HCT116 (cell line): ENCODE measurements around the gene BIN2. TPM values are rescaled to one million over a fixed set of nuclear protein-coding genes. Genes with fewer than 3 reads are reported as not detected.

Experiments used
- ATAC-seq: fragments of 200-7000 bp; cut with Tn5 transposase; 2 replicates; pipeline ENCODE4 v1.9.1; 2020; ENCODE audit warnings: mild to moderate bottlenecking, moderate library complexity
- BruUV-seq: library from RNA; stranded (reverse); fragments of 400-500 nt; replicated peaks from 2 replicates; lab custom pipeline; 2021; lab: Mats Ljungman, UMichigan
- CTCF ChIA-PET: fragments of 300-600 bp; sonication (Branson Sonifier 250); formaldehyde crosslinking; loops from one replicate; lab custom pipeline; 2021; ENCODE audit warnings: antibody characterized with exemption; lab: Charles Lee
- POLR2A ChIA-PET: fragments of 300-600, 350-600 bp; sonication (Branson Sonifier 250); formaldehyde crosslinking; loops from one replicate; lab custom pipeline; 2021; ENCODE audit warnings: antibody characterized with exemption; lab: Charles Lee
- RAD21 ChIA-PET, 2 experiments: fragments of 300-600 bp; sonication (Branson Sonifier 250); formaldehyde crosslinking; loops; one replicate each; lab custom pipeline; 2023; ENCODE audit warnings: low total read pairs in 2 of 2; ENCODE audit not compliant: uncharacterized antibody in 2 of 2, unreplicated experiment in 2 of 2, low non-redundant PET in 1 of 2; lab: Charles Lee
- DNase-seq: peaks from one replicate; pipeline ENCODE4 v3.0.0-alpha.2; 2010; ENCODE audit warnings: low read depth, low spot score
- H2AFZ ChIP-seq: fragments of 200-600 bp; shearing (Covaris generic), sonication (generic); 2 replicates; pipeline ENCODE4 v1.6.1; 2017; ENCODE audit warnings: low read depth, mixed run types, mixed read lengths, antibody characterized with exemption, low read length; ENCODE audit not compliant: poor library complexity, severe bottlenecking
- H3K27ac ChIP-seq: 2 replicates; pipeline ENCODE4 v1.5.1; 2012; ENCODE audit warnings: low read depth, low read length
- H3K27me3 ChIP-seq: fragments of 200-600 bp; sonication (generic); 2 replicates; pipeline ENCODE4 v1.6.1; 2016; ENCODE audit warnings: mixed run types, low read length, mixed read lengths; ENCODE audit not compliant: insufficient read depth
- H3K36me3 ChIP-seq, 2 experiments: fragments of 200-500 bp in 1 of 2; fragments of 200-600 bp in 1 of 2; sonication (Bioruptor generic) in 1 of 2; sonication (generic) in 1 of 2; 2 replicates each; pipeline versions ENCODE4 v1.5.1 to v1.6.1; 2014 to 2016; ENCODE audit warnings: low read length in 2 of 2, inconsistent platforms in 1 of 2, mixed read lengths in 1 of 2, mixed run types in 1 of 2; ENCODE audit not compliant: insufficient read depth in 2 of 2, control insufficient read depth in 1 of 2
- H3K4me1 ChIP-seq, 2 experiments: fragments of 200-600 bp in 1 of 2; sonication (generic) in 1 of 2; 2 replicates each; pipeline versions ENCODE4 v1.5.1 to v1.6.1; 2012 to 2017; ENCODE audit warnings: low read length in 2 of 2, inconsistent platforms in 1 of 2, mild to moderate bottlenecking in 1 of 2, mixed read lengths in 1 of 2, mixed run types in 1 of 2, moderate library complexity in 1 of 2; ENCODE audit not compliant: insufficient read depth in 2 of 2, control insufficient read depth in 1 of 2
- H3K4me2 ChIP-seq: fragments of 200-600 bp; sonication (generic); 2 replicates; pipeline ENCODE4 v1.6.1; 2017; ENCODE audit warnings: mixed run types, low read length, mixed read lengths
- H3K4me3 ChIP-seq, 2 experiments: fragments of 200-600 bp in 1 of 2; sonication (generic) in 1 of 2; replicated peaks in 1 of 2; 2 replicates each; pipeline ENCODE4 v1.5.1; 2011 to 2016; ENCODE audit warnings: low read length in 2 of 2, control low read depth in 1 of 2, low read depth in 1 of 2, mild to moderate bottlenecking in 1 of 2, mixed read lengths in 1 of 2, mixed run types in 1 of 2
- H3K79me2 ChIP-seq: fragments of 200-600 bp; sonication (generic); 2 replicates; pipeline ENCODE4 v1.6.1; 2017; ENCODE audit warnings: mild to moderate bottlenecking, mixed run types, low read length, moderate library complexity, mixed read lengths; ENCODE audit not compliant: insufficient read depth
- H3K9ac ChIP-seq: fragments of 200-600 bp; sonication (generic); 2 replicates; pipeline ENCODE4 v1.6.1; 2016; ENCODE audit warnings: low read length, mixed read lengths
- H3K9me2 ChIP-seq: fragments of 200-600 bp; sonication (generic), shearing (Covaris generic); 2 replicates; pipeline ENCODE4 v1.6.1; 2017; ENCODE audit warnings: mixed run types, mild to moderate bottlenecking, moderate library complexity; ENCODE audit not compliant: insufficient read depth
- H3K9me3 ChIP-seq, 2 experiments: fragments of 200-500 bp in 1 of 2; fragments of 200-600 bp in 1 of 2; sonication (Bioruptor generic) in 1 of 2; sonication (generic) in 1 of 2; 2 replicates each; pipeline ENCODE4 v1.6.1; 2014 to 2017; ENCODE audit warnings: low read length in 2 of 2, mixed read lengths in 2 of 2, inconsistent platforms in 1 of 2, low read depth in 1 of 2, mild to moderate bottlenecking in 1 of 2, mixed run types in 1 of 2, moderate library complexity in 1 of 2; ENCODE audit not compliant: control insufficient read depth in 1 of 2, insufficient read depth in 1 of 2
- H4K20me1 ChIP-seq: fragments of 200-600 bp; sonication (generic), shearing (Covaris generic); 2 replicates; pipeline ENCODE4 v1.6.1; 2017; ENCODE audit warnings: mixed run types, mild to moderate bottlenecking, moderate library complexity; ENCODE audit not compliant: insufficient read depth
- CEBPB ChIP-seq: IDR thresholded peaks from 2 replicates; pipeline ENCODE4 v1.6.1; 2012; ENCODE audit warnings: low read depth
- EGR1 ChIP-seq: IDR thresholded peaks from 2 replicates; pipeline ENCODE4 v1.6.1; 2012; ENCODE audit warnings: low read depth
- ELF1 ChIP-seq: IDR thresholded peaks from 2 replicates; pipeline ENCODE4 v1.6.1; 2012; ENCODE audit warnings: low read depth, borderline replicate concordance
- EZH2 ChIP-seq: fragments of 200-600 bp; sonication (generic); IDR thresholded peaks from 2 replicates; pipeline ENCODE4 v1.6.1; 2017; ENCODE audit warnings: antibody characterized with exemption, mixed run types
- EZH2phosphoT487 ChIP-seq: fragments of 200-600 bp; IDR thresholded peaks from 2 replicates; pipeline ENCODE4 v1.6.1; 2018; ENCODE audit warnings: antibody characterized with exemption, borderline replicate concordance
- FOSL1 ChIP-seq: IDR thresholded peaks from 2 replicates; pipeline ENCODE4 v1.6.1; 2012; ENCODE audit warnings: low read depth
- JUND ChIP-seq: IDR thresholded peaks from 2 replicates; pipeline ENCODE4 v1.6.1; 2012
- POLR2A ChIP-seq: IDR thresholded peaks from 2 replicates; pipeline ENCODE4 v1.7.0; 2011; ENCODE audit warnings: borderline replicate concordance; ENCODE audit not compliant: insufficient read depth, insufficient read length; ENCODE audit errors: extremely low read depth
- POLR2AphosphoS5 ChIP-seq: IDR thresholded peaks from 2 replicates; pipeline ENCODE4 v1.6.1; 2011; ENCODE audit warnings: mild to moderate bottlenecking, low read depth, low read length, moderate library complexity
- RAD21 ChIP-seq: IDR thresholded peaks from 2 replicates; pipeline ENCODE4 v1.6.1; 2012; ENCODE audit warnings: low read depth, mild to moderate bottlenecking
- SIN3A ChIP-seq: IDR thresholded peaks from 2 replicates; pipeline ENCODE4 v1.6.1; 2012; ENCODE audit warnings: low read depth
- SP1 ChIP-seq: IDR thresholded peaks from 2 replicates; pipeline ENCODE4 v1.6.1; 2012; ENCODE audit warnings: low read depth
- SRF ChIP-seq: IDR thresholded peaks from 2 replicates; pipeline ENCODE4 v1.6.1; 2012; ENCODE audit warnings: low read depth
- TCF7L2 ChIP-seq: IDR thresholded peaks from 2 replicates; pipeline ENCODE4 v1.7.0; 2011; ENCODE audit warnings: borderline replicate concordance, inconsistent platforms; ENCODE audit not compliant: insufficient read depth, insufficient read length; ENCODE audit errors: extremely low read depth
- YY1 ChIP-seq: IDR thresholded peaks from 2 replicates; pipeline ENCODE4 v1.6.1; 2011; ENCODE audit warnings: low read length, low read depth, moderate library complexity, mild to moderate bottlenecking; ENCODE audit not compliant: insufficient replicate concordance; ENCODE audit errors: extremely low read depth
- ZFX ChIP-seq: fragments of 450-650 bp; IDR thresholded peaks from 2 replicates; pipeline ENCODE4 v1.6.1; 2017
- intact Hi-C: fragments of 100-400 bp; cut with micrococcal nuclease; formaldehyde crosslinking; loops from 2 replicates; pipeline ENCODE4 v1.10.0; 2022
- total RNA-seq: library from RNA; stranded (reverse); gene quantifications from one replicate; pipeline ENCODE4 v1.2.1, GENCODE V29; 2021; ENCODE audit not compliant: unreplicated experiment
- TF ChIP-seq, protein P1 (sequence below): IDR thresholded peaks from 2 replicates; pipeline ENCODE4 v1.6.1; 2012
- TF ChIP-seq, protein P2 (sequence below): IDR thresholded peaks from 2 replicates; pipeline ENCODE4 v1.6.1; 2012
- TF ChIP-seq, protein P3 (sequence below): IDR thresholded peaks from 2 replicates; pipeline ENCODE4 v1.6.1; 2012; ENCODE audit warnings: low read depth

The BIN2 gene
- total RNA-seq, 1 experiment from 2014 or later: 0.22 TPM

DNA sequence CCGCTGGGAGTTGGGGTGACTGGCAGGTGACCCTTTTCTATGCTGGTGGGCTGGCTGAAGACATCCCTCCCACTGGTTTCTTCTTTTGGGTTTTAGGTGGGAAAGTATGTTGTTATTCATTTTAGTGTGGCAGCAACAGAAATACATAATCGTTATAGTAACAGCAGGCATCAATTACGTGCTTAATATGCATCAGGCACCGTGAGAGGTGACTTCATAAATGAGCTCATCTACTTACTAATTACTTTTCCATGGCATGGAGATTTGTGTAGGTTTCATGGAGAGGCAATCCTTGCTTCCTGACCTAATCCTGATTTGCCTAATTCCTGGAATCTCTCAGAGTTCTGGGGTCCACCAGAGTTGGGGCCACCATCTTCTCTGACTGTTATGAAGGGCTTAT lies 35.9 kb upstream of the BIN2 start:
- ATAC-seq (no peak), DNase-seq (no peak)
- CTCF ChIA-PET: no interaction called here
- Histone ChIP-seq H3K36me3 (peaks cover 2 to 12% of the 10 kb centered on the region in 2 experiments; a peak in 2 of 4 replicates), H3K4me1 (no peaks in the 10 kb centered on the region), H3K27ac (no peak overlapping the region), H3K79me2 (no peaks in the 10 kb centered on the region), H3K9ac (no peak overlapping the region), H3K9me2 (no peaks in the 10 kb centered on the region), H3K9me3 (no peaks in the 10 kb centered on the region), H3K4me2 (no peak overlapping the region), H3K4me3 (no peak overlapping the region), H4K20me1 (no peaks in the 10 kb centered on the region), H2AFZ (no peak overlapping the region), H3K27me3 (no peaks in the 10 kb centered on the region)
- no peak for TF ChIP-seq SP1
- TF ChIP-seq, protein P1, sequence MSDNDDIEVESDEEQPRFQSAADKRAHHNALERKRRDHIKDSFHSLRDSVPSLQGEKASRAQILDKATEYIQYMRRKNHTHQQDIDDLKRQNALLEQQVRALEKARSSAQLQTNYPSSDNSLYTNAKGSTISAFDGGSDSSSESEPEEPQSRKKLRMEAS: no peak
- TF ChIP-seq EZH2phosphoT487: no peak
- TF ChIP-seq, protein P2, sequence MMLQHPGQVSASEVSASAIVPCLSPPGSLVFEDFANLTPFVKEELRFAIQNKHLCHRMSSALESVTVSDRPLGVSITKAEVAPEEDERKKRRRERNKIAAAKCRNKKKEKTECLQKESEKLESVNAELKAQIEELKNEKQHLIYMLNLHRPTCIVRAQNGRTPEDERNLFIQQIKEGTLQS: no peak
- no peak for TF ChIP-seq TCF7L2
- no peak for TF ChIP-seq SIN3A
- TF ChIP-seq EGR1: no peak
- TF ChIP-seq POLR2AphosphoS5: no peak
- RAD21 ChIA-PET: no interaction called here
- intact Hi-C loops: no loop called here
- BruUV-seq: no TSS peak
- POLR2A ChIA-PET: no interaction called here

DNA sequence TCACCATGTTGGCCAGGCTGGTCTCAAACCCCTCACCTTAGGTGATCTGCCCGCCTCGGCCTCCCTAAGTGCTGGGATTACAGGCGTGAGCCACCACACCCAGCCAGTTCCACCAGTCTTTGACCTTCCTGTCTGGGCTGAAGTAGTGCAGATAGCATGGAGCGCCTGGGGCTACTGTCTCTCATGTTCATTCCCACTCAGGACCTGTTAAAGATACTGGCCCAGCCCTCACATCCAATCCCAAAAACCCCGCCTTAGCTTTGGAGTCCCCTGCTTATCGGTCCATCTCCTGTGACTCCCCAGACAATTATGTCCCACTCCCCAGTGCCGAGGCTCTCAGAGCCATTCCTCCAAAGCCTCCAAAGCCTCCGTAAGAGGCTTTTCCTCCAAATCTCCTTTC lies 34.5 kb upstream of the BIN2 start:
- Histone ChIP-seq H3K4me2 (no peak overlapping the region), H3K9me3 (no peaks in the 10 kb centered on the region), H4K20me1 (no peaks in the 10 kb centered on the region), H3K27ac (no peak overlapping the region), H3K27me3 (no peaks in the 10 kb centered on the region), H3K36me3 (peaks cover 2 to 12% of the 10 kb centered on the region in 2 experiments; a peak in 2 of 4 replicates), H3K9ac (no peak overlapping the region), H3K4me1 (no peaks in the 10 kb centered on the region), H3K9me2 (no peaks in the 10 kb centered on the region), H2AFZ (no peak overlapping the region), H3K79me2 (no peaks in the 10 kb centered on the region), H3K4me3 (no peak overlapping the region)
- no peak for ATAC-seq
- POLR2A ChIA-PET: no interaction called here
- DNase-seq: no peak
- intact Hi-C loops: no loop called here
- CTCF ChIA-PET: no interaction called here
- RAD21 ChIA-PET: no interaction called here
- no TSS peak for BruUV-seq
- no peak for TF ChIP-seq EZH2phosphoT487
- TF ChIP-seq FOSL1: no peak
- no peak for TF ChIP-seq ZFX
- TF ChIP-seq SIN3A: no peak
- no peak for TF ChIP-seq SP1
- TF ChIP-seq POLR2A: no peak
- TF ChIP-seq YY1: no peak
- no peak for TF ChIP-seq POLR2AphosphoS5
- no peak for TF ChIP-seq EZH2
- TF ChIP-seq, protein P1: no peak
- TF ChIP-seq, protein P2: no peak
- TF ChIP-seq SRF: no peak
- TF ChIP-seq, protein P3, sequence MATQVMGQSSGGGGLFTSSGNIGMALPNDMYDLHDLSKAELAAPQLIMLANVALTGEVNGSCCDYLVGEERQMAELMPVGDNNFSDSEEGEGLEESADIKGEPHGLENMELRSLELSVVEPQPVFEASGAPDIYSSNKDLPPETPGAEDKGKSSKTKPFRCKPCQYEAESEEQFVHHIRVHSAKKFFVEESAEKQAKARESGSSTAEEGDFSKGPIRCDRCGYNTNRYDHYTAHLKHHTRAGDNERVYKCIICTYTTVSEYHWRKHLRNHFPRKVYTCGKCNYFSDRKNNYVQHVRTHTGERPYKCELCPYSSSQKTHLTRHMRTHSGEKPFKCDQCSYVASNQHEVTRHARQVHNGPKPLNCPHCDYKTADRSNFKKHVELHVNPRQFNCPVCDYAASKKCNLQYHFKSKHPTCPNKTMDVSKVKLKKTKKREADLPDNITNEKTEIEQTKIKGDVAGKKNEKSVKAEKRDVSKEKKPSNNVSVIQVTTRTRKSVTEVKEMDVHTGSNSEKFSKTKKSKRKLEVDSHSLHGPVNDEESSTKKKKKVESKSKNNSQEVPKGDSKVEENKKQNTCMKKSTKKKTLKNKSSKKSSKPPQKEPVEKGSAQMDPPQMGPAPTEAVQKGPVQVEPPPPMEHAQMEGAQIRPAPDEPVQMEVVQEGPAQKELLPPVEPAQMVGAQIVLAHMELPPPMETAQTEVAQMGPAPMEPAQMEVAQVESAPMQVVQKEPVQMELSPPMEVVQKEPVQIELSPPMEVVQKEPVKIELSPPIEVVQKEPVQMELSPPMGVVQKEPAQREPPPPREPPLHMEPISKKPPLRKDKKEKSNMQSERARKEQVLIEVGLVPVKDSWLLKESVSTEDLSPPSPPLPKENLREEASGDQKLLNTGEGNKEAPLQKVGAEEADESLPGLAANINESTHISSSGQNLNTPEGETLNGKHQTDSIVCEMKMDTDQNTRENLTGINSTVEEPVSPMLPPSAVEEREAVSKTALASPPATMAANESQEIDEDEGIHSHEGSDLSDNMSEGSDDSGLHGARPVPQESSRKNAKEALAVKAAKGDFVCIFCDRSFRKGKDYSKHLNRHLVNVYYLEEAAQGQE: no peak
- TF ChIP-seq RAD21: no peak
- TF ChIP-seq CEBPB: no peak
- TF ChIP-seq JUND: no peak
- no peak for TF ChIP-seq TCF7L2
- TF ChIP-seq ELF1: no peak
